ENCODE measurements around the gene ANKEF1.
A peak's percentile ranks its signal among the peaks of the same experiment; 100 is the strongest.

ANKEF1 gene

GRCh38 chr20:10089871-10090587, 55.2 kb downstream of the ANKEF1 start:
- no peak for DNase-seq (ENCODE audit: low spot score)

GRCh38 chr20:10090588-10091166, 55.9 kb downstream of the ANKEF1 start:
- peak; percentile 21 for DNase-seq (ENCODE audit: low spot score)

- DNase-seq (ENCODE audit: low spot score), result no peak
These were observed 58.4 kb downstream of the ANKEF1 start for GRCh38 chr20:10093087-10093591.

- DNase-seq (ENCODE audit: low spot score), result no peak
These were observed 59.9 kb downstream of the ANKEF1 start for GRCh38 chr20:10094566-10095173.

- no peak for DNase-seq (ENCODE audit: low spot score)
These were observed 62.0 kb downstream of the ANKEF1 start for GRCh38 chr20:10096790-10097189.

- DNase-seq (ENCODE audit: low spot score), result no peak
These were observed 70.3 kb downstream of the ANKEF1 start for GRCh38 chr20:10105046-10105445.
